GM19035 (cell line): ENCODE results near the gene HPSE2.
"Not testable (repeated sequence)": the region's sequence is repeated elsewhere in the genome, so short reads cannot be mapped to it uniquely, and the experiment has no call there.

ENCODE experiments used
- ATAC-seq: cut with Tn5 transposase; IDR thresholded peaks from one replicate; pipeline ENCODE4 v1.9.1; 2021; ENCODE audit not compliant: unreplicated experiment

HPSE2 gene

DNA sequence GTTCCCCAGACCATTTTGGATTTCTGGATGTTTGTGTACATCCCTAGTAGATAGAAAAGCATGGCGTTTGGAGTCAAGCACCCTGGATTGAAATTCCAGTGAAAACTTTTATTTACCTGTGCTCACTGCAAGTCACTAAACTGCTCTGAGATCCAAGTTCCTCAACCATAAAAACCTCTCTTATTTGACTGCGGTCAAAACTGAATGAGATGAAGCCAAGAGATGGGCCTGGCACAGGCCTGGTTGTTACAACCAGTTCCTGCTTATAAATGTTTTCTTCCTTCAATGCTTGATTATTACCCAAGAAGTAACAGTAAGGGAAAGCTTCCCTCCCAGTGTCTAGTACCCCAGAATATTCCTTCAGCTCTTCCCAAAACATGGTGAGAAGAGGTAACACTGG, 718.0 kb downstream of the HPSE2 start:
- ATAC-seq = no peak

DNA sequence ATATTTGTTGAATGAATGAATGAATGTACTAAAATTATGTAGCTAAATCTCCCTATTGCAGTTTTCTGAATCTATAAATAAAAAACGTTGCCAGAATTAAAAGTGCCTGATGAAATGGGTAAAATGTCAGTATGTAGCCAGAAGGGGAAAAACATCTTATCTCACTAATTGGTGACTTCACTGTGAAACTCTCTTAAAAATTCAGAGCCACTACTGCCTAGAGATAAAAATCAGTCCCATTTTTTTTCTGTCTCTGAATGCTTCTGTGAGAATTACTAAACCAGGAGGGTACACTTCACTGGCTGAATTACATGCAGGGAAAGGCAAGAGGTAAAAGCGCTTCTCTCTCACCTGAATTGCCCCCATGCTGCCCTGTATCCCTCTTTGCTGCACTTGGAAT, 719.3 kb downstream of the HPSE2 start:
- no peak for ATAC-seq

DNA sequence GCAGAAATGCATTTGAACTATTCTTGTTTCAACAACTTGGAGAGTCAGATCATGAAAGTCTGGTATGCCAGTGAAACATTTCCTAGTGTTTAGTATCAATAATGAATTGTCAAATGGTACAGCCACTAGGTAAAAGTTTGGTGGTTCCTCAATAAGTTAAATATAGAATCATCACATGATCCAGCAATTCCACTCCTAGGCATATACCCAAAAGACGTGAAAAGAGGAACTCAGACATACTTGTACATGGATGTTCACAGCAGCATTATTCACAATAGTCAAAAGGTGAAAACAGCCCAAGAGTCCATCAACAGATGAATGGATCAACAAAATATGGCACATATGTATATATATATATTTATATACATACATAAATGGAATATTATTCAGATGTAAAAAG, 721.9 kb downstream of the HPSE2 start:
- ATAC-seq = no peak

DNA sequence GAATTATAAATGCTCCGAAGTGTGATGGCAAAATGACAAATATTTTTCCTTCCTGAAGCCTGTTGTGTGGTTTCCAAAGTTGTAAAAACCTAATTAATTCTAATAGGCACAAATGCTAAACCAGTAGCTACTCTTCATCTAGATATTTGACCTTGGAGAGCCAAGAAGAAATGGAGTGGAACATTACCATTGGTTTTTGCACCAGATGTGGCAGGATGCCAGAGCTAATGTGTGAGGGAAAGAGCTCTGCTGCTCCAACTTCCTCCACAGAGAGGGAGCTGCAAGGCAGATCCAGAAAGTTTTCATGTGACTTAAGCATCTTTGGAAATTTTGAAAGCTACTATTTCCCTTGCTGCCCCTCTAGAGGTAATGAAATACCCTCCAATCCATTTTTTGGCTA, 723.8 kb downstream of the HPSE2 start:
- ATAC-seq = no peak

DNA sequence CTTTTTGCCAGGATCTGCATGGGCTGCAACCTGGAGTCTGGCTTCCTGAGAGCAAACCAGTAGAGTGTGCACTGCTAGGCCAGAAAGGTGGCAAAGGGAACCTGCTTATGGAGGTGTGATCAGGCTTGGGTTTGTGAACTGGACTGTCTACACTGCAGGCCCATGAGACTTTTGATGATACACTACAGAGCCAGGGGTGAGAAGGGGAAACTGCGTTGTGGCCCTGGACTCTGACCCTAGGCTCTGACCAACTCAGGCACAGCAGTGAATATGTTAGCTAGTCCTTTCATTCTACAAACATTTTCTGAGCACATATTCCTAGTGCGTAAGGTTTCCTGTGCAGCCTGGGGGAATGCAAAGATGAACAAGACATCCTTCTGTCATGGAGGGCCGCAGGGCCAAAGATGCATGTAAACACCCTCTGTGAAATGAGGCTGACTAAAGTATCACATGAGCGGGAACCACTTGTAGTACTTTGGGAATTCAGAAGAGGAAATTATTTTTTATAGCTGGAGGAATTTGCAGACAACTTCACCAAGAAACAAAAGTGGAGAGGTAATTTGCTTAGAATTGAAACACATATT, 725.1 kb downstream of the HPSE2 start:
- no peak for ATAC-seq

DNA sequence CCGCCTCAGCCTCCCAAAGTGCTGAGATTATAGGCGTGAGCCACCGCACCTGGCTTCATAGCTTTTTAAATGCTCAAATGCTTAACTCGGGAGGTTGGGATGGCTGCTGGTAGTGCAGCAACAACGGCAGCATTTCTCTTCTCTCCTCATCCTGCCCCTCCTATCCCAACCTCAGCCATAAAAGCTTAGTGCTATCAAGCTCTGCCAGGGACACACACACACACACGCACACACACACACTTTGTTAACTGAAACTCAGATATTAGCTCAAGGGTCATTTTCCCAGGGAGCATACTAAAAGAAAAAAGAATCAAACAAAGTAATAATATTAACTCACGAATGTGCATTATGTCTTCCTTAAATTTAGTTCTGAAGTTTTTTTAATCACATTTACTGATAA, 725.9 kb downstream of the HPSE2 start:
- no peak for ATAC-seq

DNA sequence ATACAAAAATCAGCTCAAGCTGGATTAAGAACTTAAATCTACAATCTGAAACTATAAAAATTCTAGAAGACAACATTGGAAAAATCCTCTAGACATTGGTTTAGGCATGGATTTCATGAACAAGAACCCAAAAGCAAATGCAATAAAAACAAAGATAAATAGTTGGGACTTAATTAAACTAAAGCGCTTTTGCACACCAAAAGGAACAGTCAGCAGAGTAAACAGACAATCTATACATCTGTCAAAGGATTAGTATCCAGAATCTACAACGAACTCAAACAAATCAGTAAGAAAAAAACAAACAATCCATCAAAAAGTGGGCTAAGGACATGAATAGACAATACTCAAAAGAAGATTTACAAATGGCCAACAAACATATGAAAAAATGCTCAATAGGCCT, 733.1 kb downstream of the HPSE2 start:
- not testable (repeated sequence) for ATAC-seq

DNA sequence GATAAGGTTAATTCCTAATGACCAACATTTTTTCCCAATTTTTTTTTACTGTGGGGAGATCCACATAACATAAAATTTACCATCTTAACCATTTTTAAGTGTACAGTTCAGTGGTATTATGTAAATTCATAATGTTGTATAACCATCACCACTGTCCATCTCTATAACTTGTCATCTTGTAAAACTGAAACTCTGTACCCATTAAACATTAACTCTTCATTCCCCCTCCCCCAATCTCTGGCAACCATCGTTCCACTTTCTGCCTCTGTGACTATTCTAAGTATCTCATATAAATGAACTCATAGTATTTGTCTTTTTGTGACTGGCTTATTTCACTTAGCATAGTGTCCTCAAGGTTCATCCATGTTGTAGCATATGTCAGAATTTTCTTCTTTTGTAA, 742.9 kb downstream of the HPSE2 start:
- no peak for ATAC-seq

DNA sequence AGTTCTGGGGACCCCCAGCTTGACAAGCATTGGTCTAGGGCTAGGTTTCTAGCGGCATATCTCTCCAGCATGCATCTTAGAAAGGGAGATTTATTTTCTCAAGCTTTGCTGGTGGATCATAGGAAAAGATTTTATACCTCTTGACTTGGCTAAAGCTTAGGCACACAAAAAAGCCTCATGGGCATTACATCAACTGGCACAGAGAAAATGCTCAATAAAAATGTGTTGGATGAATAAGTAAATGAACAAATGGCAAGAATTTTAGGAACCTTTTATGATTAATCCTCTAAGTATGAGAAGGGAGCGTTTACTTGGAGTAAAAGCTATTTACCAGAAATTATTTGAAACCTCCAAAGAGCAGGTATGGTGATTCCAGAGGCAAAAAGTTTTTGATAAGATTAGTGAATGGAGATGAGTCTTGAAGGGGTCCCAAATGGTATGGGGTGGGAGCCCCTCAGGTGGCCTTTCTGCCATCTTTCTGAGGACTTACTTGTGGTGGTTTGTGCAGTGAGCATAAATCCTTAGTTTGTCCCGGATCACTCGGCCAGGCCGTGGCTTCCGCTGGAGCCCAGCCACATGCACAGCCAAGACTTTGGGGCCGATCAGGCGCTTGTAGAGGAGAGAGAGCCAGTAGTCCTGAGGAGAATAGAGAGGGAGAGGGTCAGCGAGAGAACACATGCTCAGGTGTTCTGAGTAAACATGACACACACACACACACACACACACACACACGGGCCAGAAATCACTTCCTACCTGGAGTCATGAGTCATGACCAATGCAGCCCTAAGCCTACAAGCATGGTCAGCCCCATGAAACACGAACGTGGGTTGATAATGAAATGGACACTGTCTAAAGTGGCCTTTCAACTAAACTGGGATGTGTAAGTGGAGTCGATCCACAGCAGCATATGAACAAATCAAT, 745.8 kb downstream of the HPSE2 start:
- no peak for ATAC-seq

DNA sequence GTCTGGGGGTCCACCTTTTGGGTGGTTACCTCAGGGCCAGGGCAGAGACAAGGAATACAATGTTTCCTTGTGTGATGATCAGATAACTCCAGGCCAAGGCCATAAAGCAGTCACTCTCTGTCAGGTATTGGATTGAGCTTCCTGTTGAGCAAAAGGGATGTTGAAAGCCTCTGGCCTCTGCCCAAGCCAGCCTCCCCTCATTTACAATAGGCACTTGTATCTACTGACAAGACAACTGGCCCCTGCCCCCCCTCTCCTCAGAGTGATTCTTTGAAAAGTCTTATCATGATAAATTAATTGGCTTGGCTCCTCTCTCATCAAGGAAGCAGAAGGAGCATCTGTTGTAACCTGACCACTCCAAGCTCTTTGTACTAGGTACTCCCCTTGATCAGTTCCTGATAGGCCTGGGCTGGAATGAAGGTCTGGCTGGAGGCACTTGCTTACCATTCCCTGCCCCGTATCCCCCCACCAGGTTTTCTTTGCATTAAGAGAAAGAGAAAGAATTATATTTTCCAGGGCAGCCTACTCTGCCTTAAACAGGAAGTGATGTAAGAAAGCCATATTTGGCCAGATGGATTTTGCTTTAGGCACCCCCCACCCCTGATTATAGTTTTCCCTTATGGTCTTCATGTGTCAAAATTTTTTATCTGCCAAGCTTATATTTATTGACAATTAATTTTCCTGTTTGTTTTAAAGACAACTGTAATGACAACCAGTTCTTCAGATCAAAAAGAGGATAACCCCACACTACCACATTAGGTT, 746.8 kb downstream of the HPSE2 start:
- no peak for ATAC-seq

DNA sequence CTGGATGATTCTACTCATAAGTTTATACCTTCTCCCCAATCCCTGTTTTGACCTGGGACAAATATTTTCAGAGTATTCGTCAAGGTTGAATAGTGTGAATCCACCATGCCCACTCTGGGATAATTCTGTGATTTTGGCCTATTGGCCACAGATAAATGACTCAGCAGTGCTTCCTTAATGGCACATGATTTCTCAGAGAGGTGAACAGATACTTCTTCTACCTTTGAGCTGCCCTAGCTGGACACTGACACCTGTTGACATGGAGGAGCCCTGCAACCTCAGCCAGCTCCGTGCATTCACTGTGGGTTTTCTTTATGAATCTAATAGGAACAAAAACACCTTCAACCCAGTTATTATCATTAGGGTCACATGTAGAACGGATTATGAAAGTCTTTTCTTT, 748.0 kb downstream of the HPSE2 start:
- ATAC-seq = no peak

DNA sequence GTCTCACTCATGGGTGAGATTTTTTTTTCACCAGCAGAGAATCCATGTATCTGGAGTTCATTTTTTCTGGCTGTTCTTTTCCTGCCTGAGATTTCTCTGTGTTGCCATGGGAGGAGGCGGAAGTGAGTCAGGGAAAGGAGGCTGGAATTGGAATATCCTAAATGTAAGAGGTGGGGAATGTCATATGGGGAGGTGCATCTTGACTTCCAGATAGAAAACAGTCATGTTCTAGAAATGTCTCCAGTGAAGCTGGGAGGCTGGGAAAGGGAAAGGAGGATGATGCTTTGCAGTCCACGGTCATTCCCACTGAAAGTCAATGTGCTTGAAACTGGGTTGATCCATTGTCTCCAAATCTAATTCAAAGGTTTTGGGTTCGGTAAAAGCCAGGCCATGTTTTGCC, 749.2 kb downstream of the HPSE2 start:
- ATAC-seq = no peak

DNA sequence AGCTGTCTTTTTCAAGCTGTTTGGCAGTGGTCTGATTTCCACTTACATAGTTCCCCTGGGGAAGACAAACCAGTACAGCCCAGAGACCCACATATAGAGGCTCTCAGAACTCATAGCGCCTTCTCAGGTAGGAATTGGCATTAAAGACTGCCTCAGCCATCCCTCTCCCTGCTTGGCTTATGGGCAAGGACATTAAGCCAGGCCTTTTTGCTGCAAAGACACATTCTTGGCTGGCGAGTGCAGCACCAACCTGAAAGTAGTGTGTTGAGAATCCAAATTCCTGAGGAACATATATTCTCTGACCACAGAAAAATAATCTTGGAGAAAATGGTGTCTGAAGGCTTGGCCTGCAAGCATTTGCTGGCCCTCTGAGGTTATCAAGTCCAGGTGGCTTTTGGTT, 749.7 kb downstream of the HPSE2 start:
- ATAC-seq = no peak

DNA sequence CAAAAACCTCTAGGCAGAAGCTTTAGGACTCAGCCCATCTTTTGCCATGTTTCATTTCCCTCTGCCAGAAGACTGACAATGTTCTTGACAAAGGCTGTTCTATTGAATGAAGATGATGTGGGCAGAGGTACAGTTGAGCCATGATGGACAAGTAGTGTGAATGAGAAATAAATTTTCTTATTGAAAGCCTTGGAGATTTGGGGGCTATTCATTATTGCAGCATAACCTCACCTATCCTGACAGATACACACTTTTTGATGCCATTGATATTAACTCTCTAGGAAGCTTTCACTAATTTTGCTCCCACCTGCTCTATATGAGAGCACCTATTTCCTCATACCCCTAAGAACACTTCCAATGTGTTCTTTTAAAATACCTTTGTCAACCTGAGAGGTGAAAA, 752.0 kb downstream of the HPSE2 start:
- ATAC-seq = no peak

DNA sequence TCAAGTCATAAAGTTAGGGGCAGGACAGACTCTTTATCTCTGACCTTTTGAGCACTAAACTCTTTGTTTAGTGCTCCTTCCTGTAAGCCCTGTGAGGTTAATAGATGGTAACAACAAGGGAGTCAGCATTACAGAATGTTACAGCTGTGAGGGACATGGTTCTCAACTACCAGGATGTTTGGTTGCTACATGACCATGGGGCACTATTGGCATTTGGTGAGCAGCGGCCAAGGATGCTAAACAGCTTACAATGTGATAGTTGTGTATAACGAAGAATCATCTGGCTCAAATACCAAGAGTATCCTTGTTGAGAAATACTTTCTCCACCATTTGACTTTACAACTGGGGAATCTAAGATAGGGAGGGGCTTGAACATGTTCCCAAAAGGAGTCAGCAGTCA, 753.6 kb downstream of the HPSE2 start:
- ATAC-seq = no peak

DNA sequence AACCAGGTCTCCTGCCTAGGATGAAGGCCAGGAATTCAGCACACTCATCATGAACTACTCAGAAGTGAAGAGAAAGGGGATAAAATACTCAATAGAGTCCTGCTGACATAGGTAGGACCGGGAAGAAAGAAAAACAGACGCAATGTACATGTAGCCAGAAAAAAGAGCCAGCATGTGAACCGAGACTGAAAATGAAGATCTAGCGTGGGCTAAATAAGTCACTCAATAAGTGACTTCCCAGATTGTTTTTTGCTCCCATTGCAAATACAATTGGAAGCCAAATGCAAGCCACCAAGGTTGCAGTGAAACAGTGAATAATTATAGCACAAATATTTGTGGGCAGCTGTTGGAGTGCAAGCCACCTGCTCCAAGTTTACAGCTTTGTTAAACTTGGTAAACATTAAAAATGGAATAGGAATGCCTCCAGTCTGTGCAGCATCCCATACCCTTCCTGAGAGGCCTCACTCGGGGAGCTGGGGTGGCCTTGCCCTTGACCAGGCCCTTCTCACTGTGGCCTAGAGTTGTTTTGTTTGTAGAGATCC, 754.2 kb downstream of the HPSE2 start:
- no peak for ATAC-seq

DNA sequence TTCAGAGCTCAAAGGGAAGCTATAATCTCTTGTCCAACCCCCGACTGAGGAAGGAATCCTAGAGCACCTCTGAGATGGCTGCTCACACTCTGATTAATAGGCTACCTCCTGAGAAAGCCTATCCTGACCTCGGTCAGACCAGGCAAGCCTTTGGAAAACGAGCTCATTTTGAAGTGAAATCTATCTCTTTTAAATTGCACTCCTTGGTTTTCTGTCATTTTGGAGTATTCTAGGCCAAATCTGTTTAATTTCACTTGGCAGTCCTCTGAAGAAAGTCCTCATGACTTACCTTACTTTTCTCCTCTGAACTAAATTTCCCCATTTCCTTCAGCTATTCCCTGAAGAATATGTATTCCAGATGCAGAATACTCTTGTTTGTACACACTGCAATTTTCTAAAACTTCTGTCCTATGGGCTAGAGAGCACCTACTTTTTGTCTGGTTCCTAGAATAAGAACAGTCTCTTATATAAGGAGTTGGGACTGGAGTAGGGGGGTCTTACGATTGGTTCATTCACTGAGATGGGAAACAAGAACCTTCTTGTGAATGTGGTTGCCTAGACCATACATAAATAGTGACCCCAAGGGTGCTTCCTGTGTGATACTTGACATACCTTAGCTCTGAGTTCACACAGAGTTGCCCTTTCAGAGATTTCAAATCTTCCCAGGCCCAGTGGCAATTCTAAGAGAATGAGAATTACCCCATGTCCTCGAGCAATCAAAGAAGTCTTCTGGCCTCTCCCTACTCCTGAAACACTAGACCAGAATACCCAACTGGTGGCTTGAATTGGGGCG, 757.0 kb downstream of the HPSE2 start:
- ATAC-seq = no peak

DNA sequence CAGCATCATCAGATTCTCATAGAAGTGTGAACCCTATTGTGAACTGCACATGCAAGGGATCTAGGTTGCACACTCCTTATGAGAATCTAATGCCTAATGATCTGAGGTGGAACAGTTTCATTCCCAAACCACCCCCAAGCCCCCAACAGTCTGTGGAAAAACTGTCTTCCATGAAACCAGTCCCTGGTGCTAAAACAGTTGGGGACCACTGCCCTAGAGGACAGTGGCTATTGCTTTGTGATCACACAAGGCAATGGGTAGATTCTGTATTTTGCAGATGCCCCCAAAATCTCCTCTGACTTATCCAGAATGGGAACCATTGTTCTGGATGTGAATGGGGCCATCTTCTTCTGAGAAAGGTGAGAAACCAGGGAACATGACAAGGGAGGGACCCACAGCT, 757.8 kb downstream of the HPSE2 start:
- no peak for ATAC-seq

DNA sequence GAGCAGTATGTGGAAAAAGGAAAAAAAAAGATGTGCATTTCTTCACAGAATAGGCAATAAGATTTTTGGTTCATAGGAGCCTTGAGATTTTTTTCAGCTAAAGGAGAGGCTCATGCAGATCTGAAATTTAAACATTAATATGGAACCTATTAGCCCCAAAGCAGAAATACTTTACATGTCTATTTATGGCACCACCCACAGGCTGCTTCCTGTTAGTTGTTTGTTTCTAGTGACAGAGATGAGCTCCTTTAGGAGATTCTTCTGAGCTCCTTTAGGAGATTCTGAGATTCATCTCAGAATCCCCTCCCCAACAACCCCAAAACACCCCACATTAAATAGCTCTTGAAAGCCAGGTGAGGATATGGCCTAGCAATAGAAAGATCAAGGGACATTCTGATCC, 761.0 kb downstream of the HPSE2 start:
- ATAC-seq = peak; percentile 56

DNA sequence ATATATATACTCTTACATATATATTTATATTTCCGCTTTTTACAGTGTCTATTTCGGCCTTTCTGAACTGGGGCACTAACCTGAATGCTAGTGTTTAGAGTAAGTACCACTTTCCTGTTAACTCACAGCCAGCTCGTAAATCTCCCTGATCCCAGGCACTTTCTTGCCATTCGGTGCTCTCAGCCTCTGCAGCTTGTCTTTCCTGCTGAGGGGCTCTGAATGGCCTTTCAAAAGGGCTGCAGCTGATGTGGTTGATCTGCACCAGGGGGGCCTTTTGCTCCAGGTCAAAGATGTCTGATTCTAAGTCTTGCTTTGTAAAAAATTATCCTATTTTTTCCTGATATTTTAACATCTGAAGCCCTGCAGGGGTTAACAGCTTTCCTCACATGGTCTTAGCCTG, 763.5 kb downstream of the HPSE2 start:
- no peak for ATAC-seq

DNA sequence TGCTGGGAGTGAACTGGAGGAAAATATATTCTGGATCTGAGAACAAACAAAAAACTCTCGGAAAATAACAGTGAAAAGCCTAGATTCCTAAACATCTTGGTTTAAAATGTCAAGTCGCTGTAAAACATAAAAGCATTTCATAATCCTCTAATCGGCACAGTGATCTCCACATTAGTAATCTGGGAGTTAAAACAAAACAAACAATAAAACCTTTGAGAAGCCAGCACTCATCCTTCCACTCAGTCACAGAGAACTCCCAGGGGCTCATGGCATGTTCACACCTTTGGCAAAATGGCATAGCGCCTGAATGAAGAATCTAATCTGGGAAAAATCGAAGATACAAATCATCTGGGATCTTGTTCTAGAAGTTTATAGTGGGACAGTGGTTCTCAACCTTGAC, 764.8 kb downstream of the HPSE2 start:
- ATAC-seq = no peak
